ENCODE data around the gene TBCE. TPM values are rescaled to one million over a fixed set of nuclear protein-coding genes. Genes with fewer than 3 reads are reported as not detected.

Gene TBCE
- total RNA-seq, 4 donors from 2014 or later = 19.3 to 33.9 (median 26.8) TPM

- no peaks in the 10 kb centered on the region for H3K36me3 ChIP-seq
- H3K4me3 ChIP-seq = no peak overlapping the region
- 86 to 90% methylated on average over 5 of the region's 5 CpGs for WGBS, 2 donors
- H3K4me1 ChIP-seq = peaks cover 0 to 14% (median 0%) of the 10 kb centered on the region in 4 donors
- H3K27me3 ChIP-seq = no peaks in the 10 kb centered on the region
- no peak overlapping the region for H3K27ac ChIP-seq
- no peaks in the 10 kb centered on the region for H3K9me3 ChIP-seq
- TF ChIP-seq EP300 (IDR thresholded peaks at IDR 0.05) = no peak
- TF ChIP-seq CTCF (IDR thresholded peaks at IDR 0.05) = no peak
- no peak for TF ChIP-seq POLR2A (IDR thresholded peaks at IDR 0.05)
- no peak for DNase-seq (ENCODE audit: low spot score in 2 of 2)
Observed at GRCh38 chr1:235410467-235410866, 43.2 kb downstream of the TBCE start.

GRCh38 chr1:235411489-235412486 lies 44.6 kb downstream of the TBCE start:
- TF ChIP-seq CTCF (IDR thresholded peaks at IDR 0.05) (no peak), EP300 (IDR thresholded peaks at IDR 0.05) (no peak), POLR2A (IDR thresholded peaks at IDR 0.05) (no peak)
- 57 to 69% methylated on average over 4 to 5 of the region's 5 CpGs for WGBS, 2 donors
- DNase-seq (ENCODE audit: low spot score in 2 of 2) = no peak

GRCh38 chr1:235415008-235415904 lies 48.0 kb downstream of the TBCE start:
- Histone ChIP-seq H3K9me3 (no peaks in the 10 kb centered on the region), H3K36me3 (peaks cover 0 to 10% (median 0%) of the 10 kb centered on the region in 3 donors), H3K27me3 (no peaks in the 10 kb centered on the region), H3K27ac (no peak overlapping the region), H3K4me1 (peaks cover 0 to 7% (median 2%) of the 10 kb centered on the region in 4 donors), H3K4me3 (no peak overlapping the region)
- WGBS, 2 donors = 72 to 76% methylated on average over 7 of the region's 7 CpGs
- TF ChIP-seq POLR2A (IDR thresholded peaks at IDR 0.05) (no peak), CTCF (IDR thresholded peaks at IDR 0.05) (peak; percentile 59 to 73 (median 62))
- peak; percentile 28 to 40 for DNase-seq (ENCODE audit: low spot score in 2 of 2)

More at GRCh38 chr1:235411489-235412486, 44.6 kb downstream of the TBCE start:
- Histone ChIP-seq H3K9me3 (no peaks in the 10 kb centered on the region), H3K36me3 (no peaks in the 10 kb centered on the region), H3K27me3 (no peaks in the 10 kb centered on the region), H3K4me3 (no peak overlapping the region), H3K27ac (no peak overlapping the region), H3K4me1 (peaks cover 0 to 18% (median 2%) of the 10 kb centered on the region in 4 donors)

GRCh38 chr1:235416662-235417049 lies 49.4 kb downstream of the TBCE start:
- DNase-seq (ENCODE audit: low spot score in 2 of 2) = no peak
- H3K36me3 ChIP-seq = peaks cover 0 to 11% (median 0%) of the 10 kb centered on the region in 3 donors
- H3K4me1 ChIP-seq = peaks cover 0 to 7% (median 2%) of the 10 kb centered on the region in 4 donors
- no peak overlapping the region for H3K27ac ChIP-seq
- no peaks in the 10 kb centered on the region for H3K27me3 ChIP-seq
- no peaks in the 10 kb centered on the region for H3K9me3 ChIP-seq
- no peak for TF ChIP-seq EP300 (IDR thresholded peaks at IDR 0.05)
- TF ChIP-seq CTCF (IDR thresholded peaks at IDR 0.05) = no peak
- no peak overlapping the region for H3K4me3 ChIP-seq
- 59 to 67% methylated on average over 1 of the region's 1 CpG for WGBS, 2 donors
